Posterior cingulate gyrus (tissue), 11 donors: ENCODE measurements around the gene ANKRD11.
A peak's percentile ranks its signal among the peaks of the same experiment; 100 is the strongest.
"Not testable (repeated sequence)": the region's sequence is repeated elsewhere in the genome, so short reads cannot be mapped to it uniquely, and the experiment has no call there.

Experiments
- DNase-seq, 10 donors: peaks; one replicate each; pipeline versions ENCODE4 v3.0.0 to v3.0.0-alpha.2; 2020 to 2021; ENCODE audit warnings: mixed read lengths in 3 of 10
- intact Hi-C: fragments of 100-400 bp; cut with DNase I; formaldehyde crosslinking; loops from one replicate; pipeline ENCODE4 v1.15.1; 2023

ANKRD11 gene

DNA sequence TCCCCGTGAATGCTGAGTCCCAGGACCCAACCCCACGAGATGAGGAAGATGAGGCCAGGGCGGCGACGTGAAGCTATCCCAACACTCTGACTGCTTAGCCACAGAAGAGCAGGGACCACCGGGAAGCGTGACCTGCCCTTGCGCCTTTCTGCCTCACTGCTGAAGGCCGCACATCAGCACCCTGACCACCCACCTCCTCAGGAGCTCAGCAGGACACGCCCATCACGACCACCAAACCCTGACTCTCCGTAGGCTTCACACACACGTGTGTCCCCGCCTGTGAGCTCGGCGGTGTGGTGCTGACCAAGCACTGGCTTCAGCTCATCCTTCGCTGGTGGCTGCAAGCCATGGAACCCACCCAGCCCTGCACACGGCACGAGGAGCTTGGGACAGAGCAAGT, 175.1 kb downstream of the ANKRD11 start:
- peak in 1 of 10 donors; percentile 65 for DNase-seq
- intact Hi-C loops: no loop called here

DNA sequence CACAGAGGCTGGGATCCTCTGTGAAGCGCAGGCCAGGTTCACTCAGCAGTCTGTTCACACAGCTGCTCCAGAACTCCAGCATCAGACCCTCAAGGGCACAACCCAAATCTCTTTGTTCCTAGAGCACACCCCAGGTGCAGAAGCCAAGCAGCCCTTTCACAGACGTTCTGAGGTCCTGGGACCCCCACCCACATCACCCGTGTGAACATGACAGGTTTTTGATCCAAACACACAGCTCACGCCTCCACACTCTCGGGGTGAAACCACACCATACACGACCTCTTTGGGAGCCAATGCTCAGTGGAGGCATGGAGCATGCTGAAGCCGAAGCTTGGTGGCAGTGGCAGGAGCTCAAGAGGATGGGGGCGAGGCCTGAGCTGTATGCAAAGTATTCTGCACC, 175.5 kb downstream of the ANKRD11 start:
- DNase-seq: no peak
- intact Hi-C loops: no loop called here

- peak in 6 of 10 donors; percentile 51 to 94 (median 74) for DNase-seq
- intact Hi-C loops: no loop called here
These were observed 176.0 kb downstream of the ANKRD11 start for GRCh38 chr16:89314357-89314756.

GRCh38 chr16:89313583-89313982, 176.8 kb downstream of the ANKRD11 start:
- intact Hi-C loops: no loop called here
- peak in 1 of 10 donors; percentile 63 for DNase-seq

- intact Hi-C loops: no loop called here
- DNase-seq: peak in 1 of 10 donors; percentile 81
These were observed 177.6 kb downstream of the ANKRD11 start for GRCh38 chr16:89312598-89313299.

- intact Hi-C loops: no loop called here
- peak in 7 of 10 donors; percentile 50 to 93 (median 76) for DNase-seq
These were observed 178.2 kb downstream of the ANKRD11 start for GRCh38 chr16:89312194-89312593.

GRCh38 chr16:89311636-89312035, 178.7 kb downstream of the ANKRD11 start:
- intact Hi-C loops: no loop called here
- no peak for DNase-seq

DNA sequence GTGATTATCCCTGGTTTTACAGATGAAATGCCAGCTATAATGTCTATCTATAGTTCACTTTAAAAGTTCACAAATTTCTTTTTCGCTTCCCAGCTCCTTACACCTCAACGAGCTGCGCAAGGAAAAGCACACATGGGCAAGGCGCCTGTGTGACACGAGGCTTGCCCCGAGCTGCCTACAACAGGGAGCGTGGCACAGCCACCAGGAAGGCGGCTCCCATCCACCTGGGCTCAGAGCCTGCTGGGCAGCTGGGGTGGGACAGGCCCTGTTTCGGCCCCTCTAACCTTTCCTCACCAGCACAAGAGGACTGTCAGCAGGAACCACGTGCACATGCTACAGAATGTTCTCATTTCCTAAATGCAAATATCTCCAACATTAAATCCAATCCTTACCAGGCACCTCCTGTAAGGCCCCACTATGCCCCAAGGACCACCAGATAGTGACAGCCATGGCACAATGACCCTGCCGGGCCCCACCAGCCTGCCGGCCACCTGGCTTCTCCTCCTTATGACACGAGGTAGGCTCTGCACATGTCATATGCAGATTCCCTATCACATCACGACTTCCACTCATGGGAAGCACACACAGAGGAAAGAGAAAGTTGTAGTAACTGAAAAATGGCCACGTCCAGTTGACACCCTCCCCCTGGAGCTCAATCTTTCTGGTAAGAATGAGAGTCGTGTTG, 180.8 kb downstream of the ANKRD11 start:
- intact Hi-C loops: no loop called here
- DNase-seq: peak in 1 of 10 donors; percentile 61

DNA sequence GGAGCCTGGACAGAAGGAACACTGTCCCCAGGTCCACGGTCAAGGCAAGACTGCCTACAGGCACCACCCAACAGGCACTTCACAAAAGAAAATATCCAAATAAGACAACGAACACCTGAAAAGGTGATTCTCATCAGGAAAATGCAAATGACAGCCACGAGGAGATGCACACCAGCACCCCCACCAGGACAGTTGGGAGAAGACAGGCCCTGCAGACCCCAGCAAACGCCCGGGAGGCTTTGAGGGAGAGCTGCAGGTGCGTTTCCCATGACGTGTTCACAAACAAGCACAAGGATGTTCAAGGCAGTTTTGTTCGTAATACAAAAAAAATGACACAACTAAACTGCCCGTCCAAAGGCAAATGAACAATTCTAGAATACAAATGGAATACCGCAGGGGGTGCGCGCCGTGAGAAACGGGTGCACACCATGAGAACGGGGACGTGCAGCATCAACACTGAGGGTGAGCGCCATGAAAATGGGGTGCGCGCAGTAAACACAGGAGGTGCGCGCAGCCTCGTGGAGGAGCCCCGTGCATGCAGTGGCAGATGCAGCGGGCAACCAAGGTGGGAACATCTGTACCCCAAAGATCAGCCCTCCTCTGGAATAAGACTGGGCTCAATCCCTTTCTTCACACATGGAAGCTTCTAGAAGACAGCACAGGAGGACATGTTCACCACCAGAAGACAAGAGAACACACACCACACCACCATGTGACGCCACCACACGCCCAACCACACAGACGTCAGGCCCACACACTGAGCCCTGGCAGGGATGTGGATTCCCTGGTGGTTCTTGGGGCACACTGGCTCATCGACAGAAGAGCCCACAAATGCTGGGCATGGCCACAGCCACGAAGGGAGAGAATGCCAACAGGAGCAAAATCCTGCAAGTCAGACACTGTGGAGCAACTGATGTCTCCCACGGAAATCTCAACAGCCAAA, 181.7 kb downstream of the ANKRD11 start:
- intact Hi-C loops: no loop called here
- DNase-seq: peak in 2 of 10 donors; percentile 46 to 78

GRCh38 chr16:89307421-89307805, 182.9 kb downstream of the ANKRD11 start:
- peak in 2 of 10 donors; percentile 53 to 67 for DNase-seq

DNA sequence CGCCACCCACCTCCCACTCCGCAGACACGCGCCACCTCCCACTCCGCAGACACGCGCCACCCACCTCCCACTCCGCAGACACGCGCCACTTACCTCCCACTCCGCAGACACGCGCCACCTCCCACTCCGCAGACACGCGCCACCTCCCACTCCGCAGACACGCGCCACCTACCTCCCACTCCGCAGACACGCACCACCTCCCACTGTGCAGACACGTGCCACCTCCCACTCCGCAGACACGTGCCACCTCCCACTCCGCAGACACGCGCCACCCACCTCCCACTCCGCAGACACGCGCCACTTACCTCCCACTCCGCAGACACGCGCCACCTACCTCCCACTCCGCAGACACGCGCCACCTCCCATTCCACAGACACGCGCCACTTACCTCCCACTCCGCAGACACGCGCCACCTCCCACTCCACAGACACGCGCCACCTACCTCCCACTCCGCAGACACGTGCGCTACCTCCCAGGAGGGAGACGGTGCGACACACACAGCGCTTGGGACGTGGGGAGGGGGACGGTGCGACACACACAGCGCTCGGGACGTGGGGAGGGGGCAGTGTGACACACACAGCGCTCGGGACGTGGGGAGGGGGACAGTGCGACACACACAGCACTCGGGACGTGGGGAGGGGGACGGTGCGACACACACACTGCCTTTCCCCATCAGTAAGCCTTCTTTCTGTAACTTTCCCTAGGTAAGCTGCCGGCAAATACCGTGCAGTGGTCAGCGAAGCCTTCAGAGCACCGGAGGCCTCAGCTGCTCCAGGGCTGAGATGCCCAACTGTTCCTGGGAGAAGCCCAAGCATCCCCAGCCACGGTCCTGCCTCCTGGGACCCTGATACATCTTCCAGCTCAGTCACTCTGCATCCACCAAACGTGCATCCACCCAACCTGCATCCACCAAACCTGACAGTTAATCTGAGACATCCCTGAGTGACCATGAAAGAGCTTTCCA, 183.6 kb downstream of the ANKRD11 start:
- DNase-seq: peak in 2 of 10 donors; percentile 44 to 60
- intact Hi-C loops: not testable (repeated sequence)

More at GRCh38 chr16:89307421-89307805, 182.9 kb downstream of the ANKRD11 start:
- intact Hi-C loops: no loop called here

DNA sequence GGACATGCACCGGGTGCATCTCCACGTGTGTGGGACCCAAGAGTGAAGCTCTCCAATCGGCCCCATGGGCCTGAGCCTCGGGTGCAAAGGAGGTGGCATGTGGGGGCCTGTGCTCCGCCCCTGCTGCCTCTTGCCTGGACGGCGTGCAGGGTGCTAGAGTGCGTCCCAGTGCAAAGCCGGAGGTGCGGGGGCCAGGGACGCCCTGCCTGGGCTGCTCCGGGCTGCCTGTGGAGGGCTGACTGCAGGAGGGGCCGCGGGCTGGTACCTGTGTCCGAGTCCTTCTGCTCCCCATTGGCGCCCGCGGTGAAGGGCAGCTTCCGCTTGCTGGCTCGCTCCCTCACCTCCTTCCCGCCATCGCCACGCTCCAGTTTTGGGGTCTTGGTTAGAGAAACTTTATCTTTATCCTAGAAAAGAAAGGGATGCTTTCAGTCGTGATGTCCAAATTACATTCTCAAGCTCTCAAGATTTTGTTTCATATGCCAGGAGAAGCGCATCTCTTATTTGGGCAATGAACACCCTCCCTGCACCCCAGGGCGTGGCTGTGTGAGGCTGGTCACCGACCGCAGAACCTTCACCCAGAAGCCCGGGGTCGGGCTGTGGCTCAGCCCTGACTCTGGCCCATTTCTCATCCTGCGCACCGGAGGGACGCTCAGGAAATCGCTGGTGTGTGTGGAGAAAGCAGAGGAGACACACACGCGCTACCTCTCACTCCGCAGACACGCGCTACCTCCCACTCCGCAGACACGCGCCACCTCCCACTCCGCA, 185.2 kb downstream of the ANKRD11 start:
- intact Hi-C loops: no loop called here
- DNase-seq: peak in 2 of 10 donors; percentile 77 to 78

DNA sequence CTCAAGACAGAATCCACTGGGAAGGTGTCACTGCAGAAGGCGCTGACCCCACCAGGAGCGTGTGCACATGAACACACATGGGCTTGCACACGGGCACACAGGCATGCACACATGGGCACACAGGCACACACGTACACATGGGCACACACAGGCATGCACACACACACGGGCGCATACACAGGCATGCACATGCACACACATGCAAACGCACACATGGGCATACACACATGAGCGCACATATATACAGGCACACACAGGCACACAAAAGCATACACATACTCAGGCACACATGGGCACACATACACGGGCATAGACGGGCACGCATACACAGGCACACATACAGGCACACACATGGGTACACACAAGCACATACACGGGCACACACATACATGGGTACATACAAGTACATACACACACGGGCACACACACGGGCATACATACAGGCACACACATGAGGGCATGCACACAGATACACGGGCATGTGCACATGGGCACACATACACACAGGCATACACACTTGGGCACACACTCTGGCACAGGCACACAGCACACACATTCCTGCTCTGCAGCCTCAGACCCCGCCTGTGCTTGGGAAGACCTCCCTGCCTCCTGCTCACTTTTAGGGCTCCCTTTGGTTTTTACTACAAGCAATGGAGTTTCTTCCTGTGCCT, 186.0 kb downstream of the ANKRD11 start:
- intact Hi-C loops: no loop called here
- DNase-seq: peak in 1 of 10 donors; percentile 52

DNA sequence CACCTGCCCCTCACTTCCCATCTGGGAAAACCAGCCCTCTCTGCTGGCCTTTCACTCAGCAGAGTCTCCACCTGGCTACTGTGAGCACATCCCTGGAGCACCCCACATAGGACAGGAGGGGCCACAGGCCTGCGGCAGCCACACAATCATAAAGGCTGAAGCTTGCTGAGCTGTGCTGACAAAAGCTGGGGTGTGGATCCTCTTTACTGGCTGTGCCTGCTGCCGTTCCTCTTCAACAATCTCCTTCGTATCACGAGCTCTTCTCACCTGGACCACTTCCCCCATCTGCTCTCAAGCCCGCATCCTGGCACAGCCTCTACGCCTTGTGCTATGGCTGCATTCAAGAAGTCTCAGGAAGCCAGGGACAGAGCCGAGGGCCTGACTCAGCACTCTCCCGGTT, 186.7 kb downstream of the ANKRD11 start:
- peak in 5 of 10 donors; percentile 45 to 89 (median 53) for DNase-seq

GRCh38 chr16:89300976-89301360, 189.4 kb downstream of the ANKRD11 start:
- DNase-seq: no peak
- intact Hi-C loops: no loop called here

More for the DNA sequence above, 186.7 kb downstream of the ANKRD11 start:
- intact Hi-C loops: no loop called here

- DNase-seq: no peak
- intact Hi-C loops: no loop called here
These were observed 189.9 kb downstream of the ANKRD11 start for GRCh38 chr16:89300311-89300975.

- DNase-seq, intact Hi-C loops: not testable (repeated sequence)
These were observed 190.8 kb downstream of the ANKRD11 start for GRCh38 chr16:89299357-89300111.
